Endothelial cell of umbilical vein (primary cell): ENCODE measurements around the gene EPC2.

ENCODE experiments used
- EZH2 ChIP-seq: IDR thresholded peaks from 2 replicates; pipeline ENCODE4 v1.6.1; 2012; ENCODE audit warnings: borderline replicate concordance, low read depth, mild to moderate bottlenecking, moderate library complexity, low read length, inconsistent platforms; ENCODE audit not compliant: severe bottlenecking
- MYC ChIP-seq: IDR thresholded peaks from one replicate; pipeline ENCODE4 v1.6.1; 2011; ENCODE audit warnings: mild to moderate bottlenecking, low read depth, low read length
- POLR2A ChIP-seq: IDR thresholded peaks from 2 replicates; pipeline ENCODE4 v1.6.1; 2012; ENCODE audit warnings: low read depth, mild to moderate bottlenecking, control low read depth, low read length
- POLR2AphosphoS5 ChIP-seq: IDR thresholded peaks from 2 replicates; pipeline ENCODE4 v1.6.1; 2012; ENCODE audit warnings: low read depth, mild to moderate bottlenecking, control low read depth, low read length, moderate library complexity; ENCODE audit not compliant: insufficient read depth
- TF ChIP-seq, protein P1 (sequence below), 2 donors: IDR thresholded peaks; 1 replicate in 1 of 2; 2 replicates in 1 of 2; pipeline ENCODE4 v1.5.1; 2011; ENCODE audit warnings: low read length in 2 of 2, mild to moderate bottlenecking in 2 of 2, moderate library complexity in 2 of 2, control low read depth in 1 of 2, inconsistent platforms in 1 of 2, low read depth in 1 of 2; ENCODE audit not compliant: insufficient read depth in 1 of 2; ENCODE audit errors: extremely low read depth in 1 of 2

DNA sequence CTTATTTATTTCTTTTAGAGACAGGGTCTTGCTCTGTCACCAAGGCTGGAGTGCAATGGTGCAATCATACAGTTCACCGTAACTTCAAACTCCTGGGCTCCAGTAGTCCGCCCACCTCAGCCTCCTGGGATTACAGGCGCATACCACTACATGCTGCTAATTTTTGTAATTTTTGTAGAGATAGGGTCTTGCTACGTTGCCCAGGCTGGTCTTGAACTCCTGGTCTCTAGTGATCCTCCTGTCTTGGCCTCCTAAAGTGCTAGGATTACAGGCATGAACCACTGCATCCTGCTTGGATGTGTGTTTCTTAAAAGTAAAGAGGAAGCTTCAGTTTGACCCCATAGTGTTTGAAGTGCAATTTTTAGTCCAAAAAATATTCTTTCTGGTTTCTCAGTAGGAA lies 125.5 kb downstream of the EPC2 start:
- TF ChIP-seq POLR2A (no peak), POLR2AphosphoS5 (no peak), EZH2 (no peak), MYC (no peak)
- TF ChIP-seq, protein P1, sequence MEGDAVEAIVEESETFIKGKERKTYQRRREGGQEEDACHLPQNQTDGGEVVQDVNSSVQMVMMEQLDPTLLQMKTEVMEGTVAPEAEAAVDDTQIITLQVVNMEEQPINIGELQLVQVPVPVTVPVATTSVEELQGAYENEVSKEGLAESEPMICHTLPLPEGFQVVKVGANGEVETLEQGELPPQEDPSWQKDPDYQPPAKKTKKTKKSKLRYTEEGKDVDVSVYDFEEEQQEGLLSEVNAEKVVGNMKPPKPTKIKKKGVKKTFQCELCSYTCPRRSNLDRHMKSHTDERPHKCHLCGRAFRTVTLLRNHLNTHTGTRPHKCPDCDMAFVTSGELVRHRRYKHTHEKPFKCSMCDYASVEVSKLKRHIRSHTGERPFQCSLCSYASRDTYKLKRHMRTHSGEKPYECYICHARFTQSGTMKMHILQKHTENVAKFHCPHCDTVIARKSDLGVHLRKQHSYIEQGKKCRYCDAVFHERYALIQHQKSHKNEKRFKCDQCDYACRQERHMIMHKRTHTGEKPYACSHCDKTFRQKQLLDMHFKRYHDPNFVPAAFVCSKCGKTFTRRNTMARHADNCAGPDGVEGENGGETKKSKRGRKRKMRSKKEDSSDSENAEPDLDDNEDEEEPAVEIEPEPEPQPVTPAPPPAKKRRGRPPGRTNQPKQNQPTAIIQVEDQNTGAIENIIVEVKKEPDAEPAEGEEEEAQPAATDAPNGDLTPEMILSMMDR (IDR thresholded peaks at IDR 0.05; ENCODE audit: extremely low read depth in 1 of 2, insufficient read depth in 1 of 2, low read depth in 1 of 2, low read length in 2 of 2) = no peak
